COLO668 (cell line): ENCODE measurements around the gene TKFC.
"Not testable (repeated sequence)": the region's sequence is repeated elsewhere in the genome, so short reads cannot be mapped to it uniquely, and the experiment has no call there.

Experiments
- DNase-seq: peaks from one replicate; lab custom pipeline; 2025; ENCODE audit not compliant: unreplicated experiment; lab: John Stamatoyannopoulos, UW

TKFC gene

GRCh38 chr11:61367406-61367805 lies 34.4 kb downstream of the TKFC start:
- DNase-seq: no peak

- no peak for DNase-seq
These were observed 35.6 kb downstream of the TKFC start for GRCh38 chr11:61368646-61369045.

GRCh38 chr11:61369372-61370348 lies 36.6 kb downstream of the TKFC start:
- no peak for DNase-seq

DNA sequence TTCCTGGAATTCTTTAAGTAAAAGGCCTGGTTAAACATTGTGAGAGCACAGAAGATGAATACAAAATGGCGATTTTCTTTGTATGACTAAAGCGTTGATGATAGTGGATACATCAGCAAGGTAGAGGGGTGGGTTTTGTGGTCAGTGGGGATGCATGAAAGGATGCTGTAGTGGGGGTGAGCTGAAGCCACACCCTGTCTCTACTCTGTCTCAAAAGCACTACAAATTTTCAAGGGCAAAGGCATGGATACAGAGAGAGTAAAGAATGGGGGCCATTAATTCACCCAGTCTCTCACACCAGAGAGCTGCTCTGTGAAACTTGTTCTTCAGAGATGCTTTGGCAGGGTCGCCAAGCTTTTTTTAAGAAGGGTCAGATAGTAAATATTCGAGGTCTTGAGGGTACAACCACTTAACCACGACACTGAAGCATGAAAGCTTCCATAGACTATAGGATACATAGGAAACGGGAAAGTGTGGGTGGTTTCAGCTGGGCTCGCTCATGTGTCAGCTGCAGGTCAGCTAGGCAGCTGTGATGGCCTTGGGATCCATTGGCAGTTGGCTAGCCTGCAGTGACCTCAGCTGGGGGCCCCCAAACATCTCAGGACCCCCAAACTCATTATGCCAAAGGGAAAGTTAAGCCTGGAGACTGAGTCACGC lies 37.4 kb downstream of the TKFC start:
- DNase-seq: no peak

DNA sequence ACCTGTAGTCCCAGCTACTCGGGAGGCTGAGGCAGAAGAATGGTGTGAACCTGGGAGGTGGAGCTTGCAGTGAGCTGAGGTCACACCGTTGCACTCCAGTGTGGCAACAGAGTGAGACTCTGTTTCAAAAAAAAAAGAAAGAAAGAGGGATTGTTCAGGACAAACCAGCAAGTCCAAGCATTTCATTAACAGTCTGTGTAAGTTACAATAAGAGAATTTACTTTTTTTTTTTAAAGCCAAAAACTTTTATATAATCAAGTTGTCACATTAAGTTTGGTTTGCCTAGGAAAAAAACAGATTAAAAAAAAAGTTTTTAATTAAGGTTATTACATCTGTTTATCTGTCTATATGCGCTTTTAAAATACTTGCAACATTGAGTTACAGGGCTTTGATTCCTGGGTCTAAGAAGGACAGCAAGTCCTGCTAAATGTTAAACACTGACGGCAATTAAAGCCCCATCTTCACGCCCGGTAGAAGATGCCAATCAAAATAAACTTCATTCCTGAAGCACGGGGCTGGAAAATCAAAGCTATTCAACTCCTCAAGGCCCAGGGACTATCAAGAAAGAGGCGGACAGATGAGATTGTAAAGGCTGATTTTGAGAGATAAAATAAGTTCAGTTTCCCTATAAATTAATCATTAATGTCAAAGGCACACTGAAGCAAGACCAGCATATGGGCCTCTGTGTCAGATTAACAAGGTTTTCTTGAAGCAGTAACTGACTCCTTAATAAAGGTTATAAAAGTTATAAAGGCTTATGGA lies 39.8 kb downstream of the TKFC start:
- no peak for DNase-seq

DNA sequence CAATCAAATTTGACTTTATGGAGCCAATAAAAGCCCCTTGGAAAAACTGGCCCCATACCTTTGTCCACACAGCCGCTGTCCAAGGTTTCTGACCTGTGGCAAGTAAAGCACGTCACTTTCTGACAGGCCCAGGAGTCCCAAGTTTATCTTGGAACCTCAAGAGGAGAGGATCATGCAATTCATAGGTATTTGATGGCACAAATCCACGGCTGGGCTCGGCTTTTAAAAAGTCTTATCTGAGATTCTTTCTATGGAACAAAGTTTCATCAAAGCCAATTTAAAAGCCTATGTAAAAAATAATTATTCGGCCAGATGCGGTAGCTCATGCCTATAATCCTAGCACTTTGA lies 42.7 kb downstream of the TKFC start:
- no peak for DNase-seq

DNA sequence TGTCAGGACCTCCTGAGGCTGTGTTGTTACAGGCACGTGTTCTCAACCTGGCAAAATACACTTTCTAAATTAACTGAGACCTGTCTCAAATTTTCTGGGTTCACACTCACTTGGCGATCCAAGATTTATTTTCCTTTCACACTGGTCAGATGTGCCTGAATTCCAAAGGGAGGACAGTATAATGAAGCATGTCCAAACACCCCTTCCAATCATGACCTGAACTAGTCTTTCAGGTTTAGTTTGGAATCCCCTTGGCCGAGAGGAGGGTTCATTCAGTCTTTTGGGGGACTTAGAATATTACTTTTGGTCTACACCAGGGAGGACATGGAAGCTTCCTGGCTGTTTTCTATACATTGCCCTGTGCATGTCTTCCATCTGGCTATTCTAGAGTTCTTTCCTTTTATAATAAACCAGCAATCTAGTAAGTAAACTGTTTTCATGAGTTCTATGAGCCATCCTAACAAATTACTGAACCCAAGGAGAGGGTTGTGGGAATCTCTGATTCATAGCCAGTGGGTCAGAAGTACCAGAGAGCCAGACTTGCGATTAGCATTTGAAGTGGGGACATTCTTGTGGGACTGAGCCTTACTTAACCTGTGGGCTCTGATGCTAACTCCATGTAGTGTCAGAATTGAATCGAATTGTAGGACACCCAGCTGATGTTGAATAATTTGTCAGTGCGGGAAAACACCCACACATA lies 44.6 kb downstream of the TKFC start:
- DNase-seq: no peak

DNA sequence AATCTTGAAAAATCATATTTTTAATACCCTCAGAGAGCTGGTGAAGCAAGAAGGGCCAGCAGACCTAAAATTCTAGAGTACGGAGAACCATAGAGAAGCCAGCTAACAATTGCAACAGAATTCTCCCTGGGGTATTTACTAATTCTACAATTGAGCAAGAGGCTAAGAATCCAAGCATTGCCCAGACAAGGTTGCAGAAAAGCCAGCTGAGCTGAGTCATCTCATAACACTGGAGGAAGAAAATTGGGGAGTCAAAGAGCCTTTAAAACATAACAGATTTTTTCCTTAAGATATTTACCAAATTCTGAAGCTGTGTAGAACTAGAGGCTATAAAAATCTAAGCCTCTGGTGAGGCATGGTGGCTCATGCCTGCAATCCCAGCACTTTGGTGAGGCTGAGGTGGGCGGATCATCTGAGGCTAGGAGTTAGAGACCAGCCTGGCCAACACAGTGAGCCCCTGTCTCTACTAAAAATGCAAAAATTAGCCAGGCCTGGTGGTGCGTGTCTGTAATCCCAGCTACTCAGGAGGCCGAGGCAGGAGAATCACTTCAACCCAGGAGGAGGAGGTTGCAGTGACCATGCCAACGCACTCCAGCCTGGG lies 45.8 kb downstream of the TKFC start:
- DNase-seq: no peak

GRCh38 chr11:61380884-61381283 lies 47.9 kb downstream of the TKFC start:
- no peak for DNase-seq

- DNase-seq: not testable (repeated sequence)
These were observed 50.8 kb downstream of the TKFC start for GRCh38 chr11:61383859-61384258.

GRCh38 chr11:61384271-61385242 lies 51.5 kb downstream of the TKFC start:
- peak; percentile 84 for DNase-seq

DNA sequence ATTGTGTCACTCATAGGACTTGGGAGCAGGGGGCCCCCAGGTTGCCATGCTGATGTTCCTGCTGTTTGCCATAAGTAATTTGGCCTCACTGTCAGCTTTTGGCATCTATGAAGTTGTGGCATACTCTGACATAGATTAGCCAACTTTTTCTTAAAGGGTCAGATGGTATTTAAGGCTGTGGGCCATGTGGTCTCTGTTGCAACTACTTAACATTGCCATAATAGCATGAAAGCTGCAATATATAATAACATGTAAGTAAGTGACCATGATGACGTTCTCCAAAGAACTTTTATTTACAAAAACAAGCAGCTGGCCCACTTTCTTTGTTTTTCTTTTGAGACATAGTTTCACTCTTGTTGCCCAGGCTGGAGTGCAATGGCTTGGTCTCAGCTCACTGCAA lies 57.1 kb downstream of the TKFC start:
- DNase-seq: no peak

DNA sequence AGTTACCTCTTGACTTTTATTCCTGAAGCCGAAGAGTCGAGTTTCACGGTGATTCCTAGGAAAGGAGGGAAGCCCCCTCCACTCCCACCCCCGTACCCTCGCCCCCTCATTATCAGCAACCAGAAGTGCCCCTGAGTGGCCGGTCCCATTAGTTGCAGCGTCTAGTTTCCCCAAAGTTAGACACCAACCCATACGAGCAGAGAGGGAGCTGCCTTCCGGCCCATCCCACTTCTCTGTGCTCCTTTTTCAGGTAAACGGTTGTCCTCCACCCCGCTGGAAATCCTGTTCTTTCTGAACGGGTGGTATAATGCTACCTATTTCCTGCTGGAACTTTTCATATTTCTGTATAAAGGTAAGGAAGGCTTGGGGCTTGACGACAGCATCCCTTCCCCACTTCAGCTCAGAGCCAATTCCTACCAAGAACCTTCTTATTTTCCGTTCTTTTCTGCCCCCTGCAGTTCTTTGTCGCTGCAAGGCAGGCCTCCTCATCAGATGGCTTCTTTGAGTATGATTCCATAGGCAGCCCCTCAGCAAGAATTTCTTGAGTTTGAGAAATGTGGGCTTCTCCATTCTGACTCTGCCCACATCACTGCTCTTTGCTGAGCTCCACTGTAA lies 60.1 kb downstream of the TKFC start:
- no peak for DNase-seq
